ENCODE data around the gene TSC22D4. TPM values are rescaled to one million over a fixed set of nuclear protein-coding genes. Genes with fewer than 3 reads are reported as not detected.
"Not testable (repeated sequence)": the region's sequence is repeated elsewhere in the genome, so short reads cannot be mapped to it uniquely, and the experiment has no call there.

The TSC22D4 gene
- total RNA-seq, 2 donors from 2014 or later = 25.7 to 45.5 TPM

DNA sequence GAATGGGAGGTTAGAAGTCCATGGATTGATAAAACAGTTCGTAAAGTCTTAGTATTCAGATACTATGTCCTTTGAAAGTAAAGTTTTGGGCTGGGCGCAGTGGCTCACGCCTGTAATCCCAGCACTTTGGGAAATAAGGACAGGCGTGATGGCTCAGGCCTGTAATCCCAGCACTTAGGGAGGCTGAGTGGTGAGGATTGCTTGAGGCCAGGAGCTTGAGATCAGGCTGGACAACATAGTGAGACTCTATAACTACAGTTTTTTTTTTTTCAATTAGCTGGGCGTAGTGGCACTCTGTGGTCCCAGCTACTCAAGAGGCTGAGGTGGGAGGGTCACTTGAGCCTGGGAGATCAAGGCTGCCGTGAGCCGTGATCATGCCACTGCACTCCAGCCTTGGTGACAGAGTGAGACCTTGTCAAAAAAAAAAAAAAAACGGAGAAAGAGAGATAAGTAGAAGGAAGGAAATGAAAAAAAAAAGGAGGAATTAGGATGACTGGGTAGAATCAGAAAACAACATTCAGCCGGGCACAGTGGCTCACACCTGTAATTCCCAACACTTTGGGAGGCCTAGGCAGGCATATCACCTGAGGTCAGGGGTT is 34.3 kb upstream of the TSC22D4 start:
- Histone ChIP-seq H3K4me3 (no peak overlapping the region), H3K36me3 (no peaks in the 10 kb centered on the region), H3K27ac (no peak overlapping the region), H3K27me3 (replicated peaks; ENCODE audit: insufficient read depth) (no peaks in the 10 kb centered on the region), H3K9me3 (no peaks in the 10 kb centered on the region), H3K4me1 (ENCODE audit: control insufficient read depth in 1 of 2, low read depth in 2 of 2) (no peaks in the 10 kb centered on the region)
- TF ChIP-seq, protein P1, sequence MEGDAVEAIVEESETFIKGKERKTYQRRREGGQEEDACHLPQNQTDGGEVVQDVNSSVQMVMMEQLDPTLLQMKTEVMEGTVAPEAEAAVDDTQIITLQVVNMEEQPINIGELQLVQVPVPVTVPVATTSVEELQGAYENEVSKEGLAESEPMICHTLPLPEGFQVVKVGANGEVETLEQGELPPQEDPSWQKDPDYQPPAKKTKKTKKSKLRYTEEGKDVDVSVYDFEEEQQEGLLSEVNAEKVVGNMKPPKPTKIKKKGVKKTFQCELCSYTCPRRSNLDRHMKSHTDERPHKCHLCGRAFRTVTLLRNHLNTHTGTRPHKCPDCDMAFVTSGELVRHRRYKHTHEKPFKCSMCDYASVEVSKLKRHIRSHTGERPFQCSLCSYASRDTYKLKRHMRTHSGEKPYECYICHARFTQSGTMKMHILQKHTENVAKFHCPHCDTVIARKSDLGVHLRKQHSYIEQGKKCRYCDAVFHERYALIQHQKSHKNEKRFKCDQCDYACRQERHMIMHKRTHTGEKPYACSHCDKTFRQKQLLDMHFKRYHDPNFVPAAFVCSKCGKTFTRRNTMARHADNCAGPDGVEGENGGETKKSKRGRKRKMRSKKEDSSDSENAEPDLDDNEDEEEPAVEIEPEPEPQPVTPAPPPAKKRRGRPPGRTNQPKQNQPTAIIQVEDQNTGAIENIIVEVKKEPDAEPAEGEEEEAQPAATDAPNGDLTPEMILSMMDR (IDR thresholded peaks at IDR 0.05) = no peak
- ATAC-seq (ENCODE audit: insufficient number of reproducible peaks, low FRiP score, low read depth) (no peak), DNase-seq (ENCODE audit: low spot score) (no peak)

DNA sequence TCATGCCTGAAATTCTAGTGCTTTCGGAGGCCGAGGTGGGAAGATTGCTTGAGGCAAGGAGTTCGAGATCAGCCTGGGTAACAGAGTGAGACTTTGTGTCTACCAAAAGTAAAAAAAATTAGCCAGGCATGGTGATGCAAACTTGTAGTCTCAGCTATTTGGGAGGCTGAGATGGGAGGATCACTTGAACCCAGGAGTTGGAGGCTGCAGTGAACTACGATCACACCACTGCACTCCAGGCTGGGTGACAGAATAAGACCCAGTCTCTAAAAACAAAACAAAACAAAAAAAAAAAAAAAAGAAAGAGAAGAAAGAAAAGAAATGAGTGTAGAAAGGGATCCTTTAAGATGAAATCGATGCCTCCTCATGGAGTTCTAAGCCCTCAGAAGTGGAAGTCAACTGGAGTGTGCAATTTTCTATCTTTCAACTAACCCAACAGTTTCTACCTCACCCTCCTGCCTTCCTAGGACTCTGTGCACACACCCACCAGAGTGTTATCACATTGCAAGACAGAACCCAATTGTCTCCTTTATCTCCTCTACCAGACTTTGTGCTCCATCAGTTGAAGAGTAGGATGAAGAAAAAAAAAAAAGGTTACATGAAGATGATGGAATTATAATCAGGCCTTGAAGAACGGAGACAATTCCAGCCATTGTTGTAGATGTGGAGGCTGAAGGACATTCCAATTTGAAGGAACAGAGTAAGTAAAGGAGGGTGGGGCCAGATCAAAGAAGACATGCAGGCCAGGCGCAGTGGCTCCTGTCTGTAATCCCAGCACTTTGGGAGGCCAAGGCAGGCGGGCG is 31.6 kb upstream of the TSC22D4 start:
- ATAC-seq (ENCODE audit: insufficient number of reproducible peaks, low FRiP score, low read depth) (no peak), DNase-seq (ENCODE audit: low spot score) (no peak)
- H3K27ac ChIP-seq = no peak overlapping the region
- TF ChIP-seq, protein P1 (IDR thresholded peaks at IDR 0.05) = no peak
- no peaks in the 10 kb centered on the region for H3K36me3 ChIP-seq
- no peaks in the 10 kb centered on the region for H3K9me3 ChIP-seq
- H3K4me1 ChIP-seq (ENCODE audit: control insufficient read depth in 1 of 2, low read depth in 2 of 2) = no peaks in the 10 kb centered on the region
- no peak overlapping the region for H3K4me3 ChIP-seq
- no peaks in the 10 kb centered on the region for H3K27me3 ChIP-seq (replicated peaks; ENCODE audit: insufficient read depth)

DNA sequence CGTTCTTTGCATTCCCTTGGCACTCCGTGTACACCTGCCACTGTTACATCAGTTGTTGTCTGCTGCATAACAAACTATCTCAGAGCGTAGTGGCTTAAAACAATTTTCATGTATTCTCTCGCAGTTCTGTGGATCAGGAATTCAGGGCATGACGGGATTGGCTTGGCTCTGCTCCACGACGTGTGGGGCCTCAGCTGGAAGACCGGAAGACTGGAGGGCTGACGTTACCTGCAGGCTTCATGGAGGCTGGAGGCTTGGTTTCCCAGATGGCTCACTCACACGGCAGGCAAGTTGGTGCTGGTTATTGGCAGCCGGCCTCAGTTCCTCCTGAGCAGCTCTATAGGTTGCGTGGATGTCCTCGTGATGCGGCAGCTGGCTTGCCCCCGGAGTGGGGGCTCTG is 30.2 kb upstream of the TSC22D4 start:
- TF ChIP-seq, protein P1 (IDR thresholded peaks at IDR 0.05) = no peak
- no peaks in the 10 kb centered on the region for H3K36me3 ChIP-seq
- no peak for ATAC-seq (ENCODE audit: insufficient number of reproducible peaks, low FRiP score, low read depth)
- no peak for DNase-seq (ENCODE audit: low spot score)
- no peaks in the 10 kb centered on the region for H3K4me1 ChIP-seq (ENCODE audit: control insufficient read depth in 1 of 2, low read depth in 2 of 2)
- no peaks in the 10 kb centered on the region for H3K9me3 ChIP-seq
- no peaks in the 10 kb centered on the region for H3K27me3 ChIP-seq (replicated peaks; ENCODE audit: insufficient read depth)
- H3K4me3 ChIP-seq = no peak overlapping the region
- no peak overlapping the region for H3K27ac ChIP-seq

DNA sequence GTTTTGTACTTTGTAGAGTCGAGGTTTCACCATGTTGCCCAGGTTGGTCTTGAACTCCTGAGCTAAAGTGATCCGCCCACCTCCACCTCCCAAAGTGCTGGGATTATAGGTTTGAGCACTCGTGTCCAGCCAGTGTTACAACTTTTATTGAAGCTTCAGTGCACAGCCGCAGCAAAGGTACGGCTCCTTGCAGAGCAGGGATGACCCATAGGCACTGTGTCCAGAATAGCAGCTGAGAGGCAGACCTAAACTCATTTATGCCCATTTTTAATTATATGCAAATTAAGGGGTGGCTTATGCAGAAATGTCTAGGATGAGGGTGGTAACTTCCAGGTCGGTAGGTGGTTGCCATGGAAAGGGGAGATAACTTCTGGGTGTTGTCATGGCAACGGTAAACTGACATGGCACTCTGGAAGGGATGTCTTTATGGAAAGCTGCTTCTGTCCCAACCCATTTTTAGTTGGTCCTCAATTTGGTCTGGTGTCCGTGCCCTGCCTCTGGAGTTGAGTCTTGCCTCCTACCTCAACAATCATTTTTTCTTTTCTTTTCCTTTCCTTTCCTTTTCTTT is 27.4 kb upstream of the TSC22D4 start:
- DNase-seq (ENCODE audit: low spot score) (no peak), ATAC-seq (ENCODE audit: insufficient number of reproducible peaks, low FRiP score, low read depth) (no peak)
- Histone ChIP-seq H3K36me3 (no peaks in the 10 kb centered on the region), H3K4me3 (no peak overlapping the region), H3K27me3 (replicated peaks; ENCODE audit: insufficient read depth) (no peaks in the 10 kb centered on the region), H3K4me1 (ENCODE audit: control insufficient read depth in 1 of 2, low read depth in 2 of 2) (no peaks in the 10 kb centered on the region), H3K9me3 (no peaks in the 10 kb centered on the region), H3K27ac (no peak overlapping the region)
- TF ChIP-seq, protein P1 (IDR thresholded peaks at IDR 0.05) = no peak

DNA sequence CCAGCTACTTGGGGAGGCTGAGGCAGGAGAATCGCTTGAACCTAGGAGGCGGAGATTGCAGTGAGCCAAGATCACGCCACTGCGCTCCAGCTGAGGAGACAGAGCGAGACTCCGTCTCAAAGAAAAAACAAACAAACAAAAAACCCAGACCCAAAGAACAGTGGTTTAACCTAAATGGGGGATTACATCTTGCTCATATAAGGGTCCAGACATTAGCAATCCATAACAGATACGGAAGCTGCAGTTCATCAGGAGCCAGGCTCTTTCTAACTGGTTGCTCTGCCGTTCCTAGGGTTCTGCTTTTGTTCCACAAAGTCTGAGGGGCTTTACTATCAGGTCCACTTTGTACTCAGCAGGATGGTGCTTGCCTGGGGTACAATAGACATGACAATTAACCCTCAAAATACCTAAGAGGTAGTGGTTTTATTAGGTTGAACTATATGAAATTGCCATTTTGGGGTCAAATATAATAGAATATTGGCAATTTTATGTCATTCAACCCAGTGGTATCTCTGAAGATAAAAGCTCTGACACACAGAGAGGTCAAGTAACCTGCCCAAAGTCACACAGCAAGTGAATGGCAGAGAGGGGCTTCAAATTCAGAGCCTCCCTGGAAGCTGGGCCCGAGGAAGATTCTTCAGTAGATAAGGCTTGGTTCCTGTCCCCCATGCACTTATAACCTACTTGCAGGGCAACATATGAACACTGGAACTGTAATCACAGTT is 26.0 kb upstream of the TSC22D4 start:
- Histone ChIP-seq H3K36me3 (no peaks in the 10 kb centered on the region), H3K4me1 (ENCODE audit: control insufficient read depth in 1 of 2, low read depth in 2 of 2) (no peaks in the 10 kb centered on the region), H3K27me3 (replicated peaks; ENCODE audit: insufficient read depth) (no peaks in the 10 kb centered on the region), H3K27ac (no peak overlapping the region), H3K9me3 (no peaks in the 10 kb centered on the region), H3K4me3 (no peak overlapping the region)
- TF ChIP-seq, protein P1 (IDR thresholded peaks at IDR 0.05) = no peak
- DNase-seq (ENCODE audit: low spot score) (no peak), ATAC-seq (ENCODE audit: insufficient number of reproducible peaks, low FRiP score, low read depth) (no peak)

DNA sequence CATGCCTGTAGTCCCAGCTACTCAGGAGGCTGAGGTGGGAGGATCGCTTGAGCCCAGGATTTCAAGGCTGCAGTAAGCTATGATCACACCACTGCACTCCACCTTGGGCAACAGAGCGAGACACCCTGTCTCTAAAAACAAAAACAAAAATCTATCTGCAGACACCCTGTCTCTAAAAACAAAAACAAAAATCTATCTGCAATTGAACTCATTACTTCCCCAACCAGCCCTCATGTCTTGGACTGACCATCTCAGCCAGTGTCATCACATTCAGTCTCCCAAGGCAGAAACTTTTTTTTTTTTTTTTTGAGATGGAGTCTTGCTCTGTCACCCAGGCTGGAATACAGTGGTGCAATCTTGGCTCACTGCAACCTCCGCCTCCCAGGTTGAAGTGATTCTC is 25.0 kb upstream of the TSC22D4 start:
- not testable (repeated sequence) for H3K36me3 ChIP-seq; DNase-seq (ENCODE audit: low spot score); H3K27me3 ChIP-seq (replicated peaks; ENCODE audit: insufficient read depth); H3K9me3 ChIP-seq; H3K27ac ChIP-seq; ATAC-seq (ENCODE audit: insufficient number of reproducible peaks, low FRiP score, low read depth); H3K4me1 ChIP-seq (ENCODE audit: control insufficient read depth in 1 of 2, low read depth in 2 of 2); H3K4me3 ChIP-seq

DNA sequence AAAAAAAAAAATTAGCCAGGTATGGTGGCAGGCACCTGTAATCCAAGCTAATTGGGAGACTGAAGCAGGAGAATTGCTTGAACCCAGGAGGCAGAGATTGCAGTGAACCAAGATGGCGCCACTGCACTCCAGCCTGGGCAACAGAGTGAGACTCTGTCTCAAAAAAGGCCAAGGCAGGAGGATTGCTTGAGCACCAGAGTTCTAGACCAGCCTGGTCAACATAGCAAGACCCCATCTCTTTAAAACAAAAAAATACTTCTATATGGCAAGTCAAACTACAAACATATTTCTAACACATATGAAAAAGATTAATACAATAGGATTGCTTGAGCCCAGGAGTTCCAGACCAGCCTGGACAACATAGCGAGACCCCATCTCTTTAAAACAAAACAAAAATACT is 21.7 kb upstream of the TSC22D4 start:
- H3K4me1 ChIP-seq (ENCODE audit: control insufficient read depth in 1 of 2, low read depth in 2 of 2); H3K9me3 ChIP-seq; H3K36me3 ChIP-seq; H3K27ac ChIP-seq; H3K27me3 ChIP-seq (replicated peaks; ENCODE audit: insufficient read depth); ATAC-seq (ENCODE audit: insufficient number of reproducible peaks, low FRiP score, low read depth); DNase-seq (ENCODE audit: low spot score); H3K4me3 ChIP-seq: not testable (repeated sequence)
